NCI-H2196 treated with DMSO at 0.1 percent for 48 hours (cell line): ENCODE data around the gene CCBE1.

Source experiments
- DNase-seq: peaks from one replicate; lab custom pipeline; 2025; ENCODE audit not compliant: unreplicated experiment; lab: John Stamatoyannopoulos, UW

Gene CCBE1

DNA sequence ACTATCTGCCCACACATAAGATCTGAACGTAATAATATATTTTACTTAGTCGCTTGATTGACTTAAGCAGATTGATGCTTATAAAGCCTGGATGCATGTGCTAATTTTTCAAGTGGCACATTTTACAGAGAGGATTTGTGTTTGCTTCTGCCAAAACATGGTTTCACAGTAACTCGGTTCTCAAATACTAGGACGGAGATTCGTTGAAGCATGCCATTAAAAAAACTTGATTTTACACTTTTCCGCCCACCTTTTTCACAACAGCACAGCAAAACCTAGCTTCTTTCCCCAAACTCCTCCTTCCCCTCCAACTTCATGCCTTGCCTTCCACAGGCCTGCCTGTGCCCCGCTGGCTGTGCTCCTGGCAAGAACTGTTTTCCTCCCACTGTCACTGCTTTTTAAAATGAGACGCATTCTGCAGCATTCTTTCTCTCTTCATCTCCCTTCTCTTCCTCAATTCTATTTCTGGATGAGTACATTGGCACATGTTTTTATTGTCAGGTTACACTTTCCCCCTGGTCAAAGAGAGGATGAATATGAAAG lies 283.0 kb downstream of the CCBE1 start:
- DNase-seq, result no peak

DNA sequence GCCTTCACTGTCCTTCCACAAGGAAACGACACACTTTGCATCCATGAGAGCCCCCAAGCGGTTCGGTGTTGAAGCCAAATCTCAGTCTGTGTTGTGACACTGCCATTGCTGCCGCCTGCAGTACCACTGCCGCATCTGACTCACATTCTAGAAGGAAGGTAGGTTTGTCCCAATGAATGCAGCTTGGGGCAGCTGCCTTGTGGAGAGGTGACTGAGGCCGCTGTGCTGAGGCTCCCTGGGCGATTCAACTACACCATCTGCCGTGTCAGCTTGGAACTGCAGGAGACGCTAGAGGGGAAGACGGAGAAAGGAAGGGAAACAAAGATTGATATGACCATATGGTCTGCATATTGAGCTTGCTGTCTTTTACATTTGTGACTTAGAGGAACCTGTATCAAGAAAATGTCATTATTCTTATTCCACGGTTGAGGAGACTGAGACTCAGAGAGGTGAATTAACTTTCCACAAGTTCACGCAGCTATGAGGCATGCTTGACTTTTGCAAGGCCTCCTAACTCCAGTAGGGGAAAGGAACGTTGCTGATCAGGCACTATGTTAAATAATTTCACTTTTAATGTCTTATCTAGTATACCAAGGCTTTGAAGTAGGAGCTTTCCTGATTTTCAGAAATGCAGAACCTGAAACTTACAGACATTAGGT lies 294.7 kb downstream of the CCBE1 start:
- peak; percentile 95 for DNase-seq

DNA sequence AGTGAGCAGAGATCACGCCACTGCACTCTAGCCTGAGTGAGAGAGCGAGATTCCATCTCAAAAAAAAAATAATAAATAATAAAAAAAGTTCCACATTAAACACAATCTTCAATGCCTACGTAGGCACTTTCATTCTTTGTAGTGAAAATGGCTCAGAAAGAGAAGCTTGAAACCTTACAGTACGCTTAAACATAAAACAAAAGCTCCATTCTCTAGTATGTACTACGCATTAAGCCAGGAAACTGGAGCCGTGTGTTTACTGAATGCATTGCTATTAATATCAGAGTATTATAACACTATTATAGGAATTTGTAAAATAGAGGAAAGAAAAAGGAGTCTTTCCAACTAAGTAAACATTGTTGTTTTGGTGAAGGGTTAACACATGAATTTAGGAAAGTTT lies 296.8 kb downstream of the CCBE1 start:
- DNase-seq, result no peak

DNA sequence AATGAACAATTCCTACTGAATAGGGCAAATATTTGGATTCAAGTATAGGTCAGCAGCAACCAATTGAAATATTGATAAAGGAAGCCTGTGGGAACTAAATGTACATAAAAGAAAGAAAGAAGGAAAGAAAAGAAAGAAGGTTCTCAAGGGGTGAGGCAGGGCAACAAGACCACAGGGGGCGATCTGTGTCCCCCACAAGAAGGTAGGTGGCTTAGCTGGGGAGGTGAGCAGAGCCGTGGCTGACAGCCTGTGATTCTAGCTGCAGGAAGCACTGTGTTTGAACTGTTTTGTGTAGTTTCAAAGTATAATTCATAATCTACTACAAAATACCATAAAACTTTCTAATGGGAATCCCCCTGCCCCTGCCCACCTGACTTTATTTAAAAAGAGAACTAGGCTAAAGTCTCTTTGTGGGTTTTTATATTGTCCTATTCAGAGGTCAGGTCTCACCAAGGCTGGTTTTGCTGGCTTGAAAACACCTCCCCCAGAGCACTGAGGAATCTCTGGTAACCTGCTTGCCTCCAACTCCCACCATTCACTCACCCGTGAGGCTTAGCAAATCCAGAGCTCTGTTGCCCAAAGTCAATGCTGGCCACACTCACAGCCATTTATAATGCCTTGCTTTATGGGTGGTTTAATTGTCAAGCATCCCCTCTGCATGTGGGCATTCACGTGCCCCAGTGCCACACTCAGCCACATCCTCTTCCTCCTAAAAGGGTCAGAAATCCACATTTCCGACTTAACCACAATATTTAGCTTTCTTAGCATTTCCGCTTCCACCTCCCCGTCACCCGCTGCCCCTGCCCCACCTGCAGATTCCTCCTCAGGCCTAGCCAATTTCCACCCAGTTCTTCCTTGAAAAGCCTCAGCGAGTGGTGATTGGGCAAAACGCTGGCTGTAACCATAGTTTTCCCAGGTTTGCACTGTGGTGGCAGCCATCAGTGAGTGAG lies 301.7 kb downstream of the CCBE1 start:
- no peak for DNase-seq

DNA sequence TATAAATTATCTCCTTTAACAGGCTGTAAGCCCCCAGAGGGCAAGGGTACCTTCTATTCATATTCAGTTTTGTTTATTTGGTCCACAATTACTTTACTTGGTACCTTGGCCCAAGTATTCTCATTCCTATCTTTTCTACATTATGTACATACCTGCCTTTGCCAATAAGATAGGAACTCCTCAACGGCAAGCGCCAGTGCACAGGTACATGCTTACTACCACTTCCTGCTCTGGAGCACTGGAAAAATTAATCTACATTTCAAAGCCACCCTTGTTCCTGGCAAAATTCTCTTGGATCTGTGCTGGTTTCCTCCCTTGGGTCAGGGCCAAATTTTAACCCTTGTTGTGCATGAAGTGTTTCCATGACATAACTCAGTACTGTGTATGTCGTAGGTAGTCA lies 303.8 kb downstream of the CCBE1 start:
- DNase-seq, result no peak

DNA sequence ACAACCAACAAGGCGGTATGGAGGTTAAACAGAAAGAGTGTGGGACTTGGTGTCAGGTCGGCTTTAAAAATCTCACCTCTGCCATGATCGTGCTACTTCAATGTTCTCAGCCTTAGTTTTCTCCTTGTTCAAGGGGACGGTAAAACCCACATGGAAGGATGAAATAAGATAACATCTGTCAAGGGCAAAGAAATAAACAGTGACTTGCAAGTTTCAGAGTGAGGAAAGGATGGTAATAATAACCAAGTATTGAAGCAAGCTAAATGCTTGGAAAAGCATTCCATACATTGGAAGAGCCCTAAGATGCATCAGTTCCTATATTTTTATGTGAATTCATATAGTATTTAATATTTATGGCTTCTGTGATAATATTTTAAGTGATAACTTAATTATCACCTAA lies 308.4 kb downstream of the CCBE1 start:
- no peak for DNase-seq

DNA sequence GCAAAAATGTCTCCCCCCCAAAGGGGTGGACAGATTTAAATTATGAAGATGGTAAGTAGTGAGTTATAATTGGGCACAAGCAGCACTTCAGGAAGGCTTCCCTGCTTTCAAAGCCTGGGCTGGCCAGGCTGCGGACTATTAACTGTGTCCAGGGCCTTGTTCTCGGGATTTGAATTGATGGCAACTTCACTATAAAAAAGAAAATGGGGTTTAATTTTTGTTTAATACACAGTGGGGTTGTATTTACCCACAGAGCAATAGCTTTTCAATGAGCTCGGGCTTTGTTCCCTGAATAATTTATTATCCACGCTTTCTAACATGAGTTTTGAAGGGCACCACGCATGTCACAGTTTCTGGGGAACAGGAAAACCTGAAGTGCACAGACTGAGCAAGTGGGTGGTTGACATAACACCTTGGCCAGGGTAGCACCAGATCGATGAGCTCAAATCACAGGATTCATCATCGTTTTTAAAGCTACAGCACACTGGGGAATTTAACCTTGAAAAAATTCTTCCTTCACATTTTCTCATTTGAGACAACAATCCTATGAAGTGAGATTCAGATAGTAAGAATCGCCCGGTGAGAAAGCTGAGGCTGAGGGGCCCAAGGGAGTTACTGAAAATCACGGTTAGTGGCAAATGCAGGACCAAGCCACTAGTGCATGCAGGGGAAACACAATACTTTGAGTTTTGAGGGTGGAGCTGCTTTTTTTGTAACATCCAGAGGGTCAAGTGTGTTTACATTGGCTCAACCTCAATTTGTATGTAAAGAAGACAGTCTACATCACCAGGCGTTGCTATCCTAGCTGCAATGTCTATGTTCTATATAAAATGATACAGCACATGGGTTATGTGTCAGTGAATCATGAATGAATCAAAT lies 309.3 kb downstream of the CCBE1 start:
- no peak for DNase-seq

DNA sequence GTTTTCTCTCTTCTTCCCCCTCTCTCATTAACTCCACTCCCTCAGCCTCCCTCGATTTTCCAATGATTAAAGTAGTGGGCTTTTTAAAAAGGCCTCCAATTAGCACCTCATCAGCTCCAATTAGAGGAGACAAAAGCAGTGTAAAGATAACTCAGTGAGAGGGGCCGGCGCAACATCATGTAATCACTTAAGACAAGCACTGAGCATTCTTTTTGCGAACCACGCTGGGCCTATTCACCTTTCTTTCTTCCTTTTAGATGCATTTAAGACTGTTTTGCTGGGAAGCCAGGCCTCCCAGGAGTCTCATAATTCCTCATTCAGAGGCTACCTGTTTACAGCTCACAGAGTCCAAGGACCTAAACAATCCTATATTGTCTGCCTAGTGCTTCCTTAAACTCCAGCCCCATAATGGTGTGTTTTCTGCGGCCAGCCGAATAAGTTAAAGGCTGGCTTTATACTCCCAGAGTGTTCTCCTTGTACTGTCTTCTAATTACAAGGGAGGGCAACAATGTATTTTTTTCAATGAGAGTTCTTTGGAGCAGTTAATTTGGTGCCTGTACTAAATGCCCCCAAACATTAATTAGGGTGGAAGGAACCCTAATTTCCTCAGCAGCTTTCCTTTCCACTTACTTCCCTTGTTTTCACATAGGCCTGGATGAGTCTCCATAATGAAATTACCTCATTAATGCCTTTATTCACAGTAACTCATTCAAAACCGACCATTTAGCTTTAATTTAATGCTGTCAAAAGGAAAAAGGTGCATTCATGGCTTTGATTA lies 310.1 kb downstream of the CCBE1 start:
- DNase-seq, result no peak

DNA sequence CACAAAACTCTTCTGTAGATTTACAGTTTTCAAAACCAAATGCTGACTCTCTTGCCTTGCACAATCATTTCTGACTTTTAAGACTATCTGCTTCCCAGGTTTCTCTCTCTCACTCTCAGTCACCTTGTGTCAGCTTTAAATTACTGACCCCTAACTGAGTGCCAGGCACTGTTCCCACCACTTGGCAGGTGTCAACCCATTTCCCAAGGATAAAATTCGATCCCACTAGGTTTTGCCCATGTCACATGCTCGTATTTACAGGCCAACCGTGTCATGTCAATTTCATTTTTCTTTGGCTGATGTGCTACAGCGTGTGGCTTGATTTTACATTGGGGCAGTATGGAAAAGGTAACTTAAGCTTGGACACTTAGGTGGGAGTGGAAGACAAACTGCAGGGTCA lies 312.0 kb downstream of the CCBE1 start:
- no peak for DNase-seq

DNA sequence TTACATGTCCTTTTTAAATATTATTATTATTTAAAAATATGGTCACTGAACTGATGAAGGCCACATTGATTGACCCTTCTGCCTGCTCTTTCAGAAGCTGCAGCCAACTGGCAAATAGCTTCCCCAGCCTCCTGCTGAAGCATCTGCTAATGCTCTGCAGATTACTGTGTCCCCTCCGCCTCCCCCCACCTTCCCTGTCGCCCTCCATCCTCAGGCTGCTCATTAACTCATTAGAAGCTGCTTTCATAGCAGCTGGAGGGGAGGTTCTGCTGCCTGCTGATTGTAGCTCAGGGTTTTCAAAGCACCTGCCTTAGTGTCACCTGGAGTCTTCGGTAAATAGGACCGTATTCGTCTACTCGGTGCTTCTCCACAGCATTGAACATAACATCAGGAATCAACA lies 313.4 kb downstream of the CCBE1 start:
- no peak for DNase-seq

DNA sequence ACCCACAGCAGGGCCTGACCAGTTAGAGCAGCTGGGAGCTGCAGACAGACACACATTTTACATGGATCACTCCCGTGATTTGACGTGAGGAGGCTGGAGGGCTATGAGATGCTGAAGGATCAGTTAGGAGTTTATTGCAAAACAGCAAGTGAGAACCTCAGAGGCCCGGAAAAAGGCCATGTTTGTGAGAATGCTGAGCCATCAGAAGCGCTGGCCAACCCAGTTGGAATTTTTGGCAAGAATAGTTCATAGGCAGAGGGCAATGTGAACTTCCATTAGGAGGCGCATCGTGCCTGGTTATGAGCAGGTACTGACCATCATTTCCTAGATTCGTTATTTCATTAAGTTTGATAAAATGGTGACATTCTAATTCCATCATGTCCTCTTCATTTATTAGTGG lies 314.8 kb downstream of the CCBE1 start:
- no peak for DNase-seq

DNA sequence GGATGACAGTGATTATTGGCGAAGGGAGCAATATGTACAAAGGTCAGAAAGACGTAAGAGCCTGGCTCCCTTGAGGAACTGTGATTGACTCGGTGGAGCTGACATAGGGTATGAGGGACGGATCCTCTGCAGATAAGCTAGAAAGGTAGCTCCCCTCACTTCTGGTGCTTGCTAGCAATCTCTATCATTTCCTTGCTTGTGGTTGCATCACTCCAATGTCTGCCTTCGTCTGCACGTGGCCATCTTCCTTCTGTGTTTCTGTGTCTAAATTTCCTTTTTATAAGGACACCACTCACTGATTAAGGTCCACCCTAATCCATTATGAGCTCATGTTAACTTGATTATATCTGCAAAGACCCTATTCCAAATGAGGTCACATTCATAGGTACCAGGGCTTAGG lies 315.3 kb downstream of the CCBE1 start:
- no peak for DNase-seq
